Activated B cell treated with CpG ODN at 0.5 μM for 24 hours (primary cell): Measurements from ENCODE around the gene CLK2. TPM values are rescaled to one million over a fixed set of nuclear protein-coding genes. Genes with fewer than 3 reads are reported as not detected.
A peak's percentile ranks its signal among the peaks of the same experiment; 100 is the strongest.

Source experiments
- ATAC-seq: fragments of 200-7000 bp; cut with Tn5 transposase; one replicate; pipeline ENCODE4 v1.10.0; 2021; ENCODE audit warnings: low read depth, mild to moderate bottlenecking, moderate library complexity
- CTCF ChIA-PET: fragments of 350-600 bp; sonication (Branson Sonifier 250); formaldehyde crosslinking; loops from one replicate; lab custom pipeline; 2021; ENCODE audit warnings: antibody characterized with exemption; lab: Charles Lee
- POLR2A ChIA-PET: fragments of 350-600 bp; sonication (Branson Sonifier 250); formaldehyde crosslinking; loops from one replicate; lab custom pipeline; 2021; ENCODE audit warnings: antibody characterized with exemption; lab: Charles Lee
- DNase-seq: peaks from one replicate; pipeline ENCODE4 v3.0.0; 2022
- H3K27ac Mint-ChIP-seq: one replicate; pipeline ENCODE4 v1.8.0; 2020; ENCODE audit warnings: mixed read lengths
- H3K27me3 Mint-ChIP-seq: one replicate; pipeline ENCODE4 v1.8.0; 2021; ENCODE audit warnings: mixed read lengths
- H3K36me3 Mint-ChIP-seq: one replicate; pipeline ENCODE4 v1.8.0; 2021; ENCODE audit warnings: low read depth, mixed read lengths
- H3K4me1 Mint-ChIP-seq: one replicate; pipeline ENCODE4 v1.8.0; 2021; ENCODE audit warnings: mixed read lengths
- H3K4me3 Mint-ChIP-seq: one replicate; pipeline ENCODE4 v1.8.0; 2020; ENCODE audit warnings: mild to moderate bottlenecking, mixed read lengths
- H3K9me3 Mint-ChIP-seq: one replicate; pipeline ENCODE4 v1.8.0; 2020; ENCODE audit warnings: mixed read lengths
- intact Hi-C: fragments of 100-400 bp; cut with micrococcal nuclease; formaldehyde crosslinking; loops from one replicate; pipeline ENCODE4 v1.15.1; 2024
- total RNA-seq: library from RNA; stranded (reverse); gene quantifications from 2 replicates; pipeline ENCODE4 v1.2.3, GENCODE V29; 2022
- TF ChIP-seq, protein P1 (sequence below): fragments of 200-600 bp; IDR thresholded peaks from one replicate; pipeline ENCODE4 v1.8.0; 2022; ENCODE audit warnings: antibody characterized with exemption, mild to moderate bottlenecking

CLK2 gene
- total RNA-seq, 1 donor from 2014 or later, result 112 TPM

DNA sequence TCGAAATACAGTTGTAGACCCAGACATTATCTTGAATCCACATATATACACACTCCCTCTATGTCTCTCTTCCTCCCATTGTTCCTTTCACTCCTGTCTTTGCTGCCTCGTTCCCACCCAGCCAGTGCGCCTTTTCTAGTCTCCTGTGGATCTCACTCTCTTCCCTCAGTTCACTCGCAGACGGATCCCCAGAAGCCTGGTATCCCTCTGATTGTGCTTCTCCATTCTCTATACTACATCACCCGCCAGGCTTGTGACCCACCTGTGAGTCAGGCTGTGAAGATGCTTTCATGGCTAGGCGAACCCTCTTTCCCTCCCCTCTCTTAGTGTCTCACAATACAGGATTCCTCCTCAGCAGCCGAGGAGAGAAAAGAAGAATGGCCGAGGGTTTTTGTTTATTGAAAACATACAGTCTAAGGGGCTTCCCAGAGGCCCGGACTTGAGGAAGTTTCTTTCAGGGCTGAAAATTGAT lies 5.4 kb upstream of the CLK2 start:
- no peaks in the 10 kb centered on the region for H3K27me3 Mint-ChIP-seq
- DNase-seq (no peak), ATAC-seq (no peak)
- ChIA-PET CTCF (interaction anchor here (0.8 to 1.4 kb wide), 4 partner anchors 26 to 85 kb away, joined by 3 to 6 read pairs (median 4); partner anchors contain the start of gene FDPS), POLR2A (interaction anchor here (1.0 to 1.5 kb wide), 2 partner anchors 17 to 30 kb away, joined by 4 to 5 read pairs; partner anchors contain the start of genes FDPS and SCAMP3)
- TF ChIP-seq, protein P1, sequence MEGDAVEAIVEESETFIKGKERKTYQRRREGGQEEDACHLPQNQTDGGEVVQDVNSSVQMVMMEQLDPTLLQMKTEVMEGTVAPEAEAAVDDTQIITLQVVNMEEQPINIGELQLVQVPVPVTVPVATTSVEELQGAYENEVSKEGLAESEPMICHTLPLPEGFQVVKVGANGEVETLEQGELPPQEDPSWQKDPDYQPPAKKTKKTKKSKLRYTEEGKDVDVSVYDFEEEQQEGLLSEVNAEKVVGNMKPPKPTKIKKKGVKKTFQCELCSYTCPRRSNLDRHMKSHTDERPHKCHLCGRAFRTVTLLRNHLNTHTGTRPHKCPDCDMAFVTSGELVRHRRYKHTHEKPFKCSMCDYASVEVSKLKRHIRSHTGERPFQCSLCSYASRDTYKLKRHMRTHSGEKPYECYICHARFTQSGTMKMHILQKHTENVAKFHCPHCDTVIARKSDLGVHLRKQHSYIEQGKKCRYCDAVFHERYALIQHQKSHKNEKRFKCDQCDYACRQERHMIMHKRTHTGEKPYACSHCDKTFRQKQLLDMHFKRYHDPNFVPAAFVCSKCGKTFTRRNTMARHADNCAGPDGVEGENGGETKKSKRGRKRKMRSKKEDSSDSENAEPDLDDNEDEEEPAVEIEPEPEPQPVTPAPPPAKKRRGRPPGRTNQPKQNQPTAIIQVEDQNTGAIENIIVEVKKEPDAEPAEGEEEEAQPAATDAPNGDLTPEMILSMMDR, result no peak
- no peaks in the 10 kb centered on the region for H3K9me3 Mint-ChIP-seq
- H3K4me3 Mint-ChIP-seq, result peak overlapping the region; percentile 79
- peak overlapping the region; percentile 19 for H3K27ac Mint-ChIP-seq
- H3K4me1 Mint-ChIP-seq, result peaks cover 25% of the 10 kb centered on the region
- intact Hi-C loops, result loop anchor here (5.0 to 10.0 kb wide), 2 partner anchors 36 to 286 kb away; partner anchors contain the start of gene ASH1L
- H3K36me3 Mint-ChIP-seq, result no peaks in the 10 kb centered on the region

DNA sequence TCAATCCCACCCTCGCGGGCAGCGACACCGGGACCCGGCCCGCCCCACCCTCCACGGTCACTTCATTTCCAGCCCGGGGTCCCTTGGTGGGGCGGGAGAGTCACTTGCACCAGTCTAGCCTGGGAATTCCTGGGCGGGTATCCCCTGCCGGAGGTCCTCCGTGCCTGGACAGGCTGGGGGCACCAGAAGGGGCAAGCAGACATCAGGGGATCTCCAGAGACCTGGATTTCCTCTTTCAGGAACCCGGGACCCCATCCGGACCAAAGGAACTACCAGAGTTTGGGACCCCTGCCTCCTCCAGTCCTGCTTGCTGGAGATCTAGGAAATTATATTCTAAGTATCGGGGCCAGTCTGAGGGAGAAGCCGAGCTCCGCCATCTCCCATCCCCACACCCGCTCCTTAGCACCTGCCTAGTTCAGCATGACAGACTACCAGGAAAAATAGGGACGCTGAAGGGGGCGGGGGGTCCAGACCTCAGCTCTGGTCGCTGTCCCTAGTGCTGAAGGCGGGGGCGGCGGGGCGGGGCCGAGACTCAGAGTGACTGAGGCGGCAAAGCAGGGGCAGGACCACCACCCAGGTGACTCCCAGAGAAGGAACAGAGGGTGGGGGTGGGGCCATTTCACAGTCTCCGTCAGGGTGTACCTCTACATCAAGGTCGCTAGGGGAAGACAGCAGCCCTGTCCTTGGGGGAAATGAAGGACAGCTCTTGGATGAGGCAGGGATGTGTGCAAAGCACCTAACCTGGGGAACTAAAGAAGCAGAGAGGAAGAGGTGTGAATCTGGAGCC lies 4.8 kb upstream of the CLK2 start:
- Mint-ChIP-seq H3K4me3 (peak overlapping the region; percentile 79), H3K9me3 (no peaks in the 10 kb centered on the region), H3K36me3 (peaks cover 2% of the 10 kb centered on the region), H3K27me3 (no peaks in the 10 kb centered on the region), H3K4me1 (peaks cover 30% of the 10 kb centered on the region), H3K27ac (no peak overlapping the region)
- TF ChIP-seq, protein P1, result no peak
- DNase-seq (peak; percentile 66), ATAC-seq (peak; percentile 16)
- ChIA-PET CTCF (interaction anchor here (0.8 to 1.4 kb wide), 4 partner anchors 27 to 84 kb away, joined by 3 to 6 read pairs (median 4); partner anchors contain the start of gene FDPS), POLR2A (interaction anchor here (0.5 to 1.5 kb wide), 3 partner anchors 16 to 43 kb away, joined by 3 to 5 read pairs (median 4); partner anchors contain the start of genes FDPS, RUSC1 and SCAMP3)
- intact Hi-C loops, result loop anchor here (1.0 to 10.0 kb wide), 6 partner anchors 16 to 287 kb away; partner anchors contain the start of genes ASH1L, FDPS and SCAMP3

DNA sequence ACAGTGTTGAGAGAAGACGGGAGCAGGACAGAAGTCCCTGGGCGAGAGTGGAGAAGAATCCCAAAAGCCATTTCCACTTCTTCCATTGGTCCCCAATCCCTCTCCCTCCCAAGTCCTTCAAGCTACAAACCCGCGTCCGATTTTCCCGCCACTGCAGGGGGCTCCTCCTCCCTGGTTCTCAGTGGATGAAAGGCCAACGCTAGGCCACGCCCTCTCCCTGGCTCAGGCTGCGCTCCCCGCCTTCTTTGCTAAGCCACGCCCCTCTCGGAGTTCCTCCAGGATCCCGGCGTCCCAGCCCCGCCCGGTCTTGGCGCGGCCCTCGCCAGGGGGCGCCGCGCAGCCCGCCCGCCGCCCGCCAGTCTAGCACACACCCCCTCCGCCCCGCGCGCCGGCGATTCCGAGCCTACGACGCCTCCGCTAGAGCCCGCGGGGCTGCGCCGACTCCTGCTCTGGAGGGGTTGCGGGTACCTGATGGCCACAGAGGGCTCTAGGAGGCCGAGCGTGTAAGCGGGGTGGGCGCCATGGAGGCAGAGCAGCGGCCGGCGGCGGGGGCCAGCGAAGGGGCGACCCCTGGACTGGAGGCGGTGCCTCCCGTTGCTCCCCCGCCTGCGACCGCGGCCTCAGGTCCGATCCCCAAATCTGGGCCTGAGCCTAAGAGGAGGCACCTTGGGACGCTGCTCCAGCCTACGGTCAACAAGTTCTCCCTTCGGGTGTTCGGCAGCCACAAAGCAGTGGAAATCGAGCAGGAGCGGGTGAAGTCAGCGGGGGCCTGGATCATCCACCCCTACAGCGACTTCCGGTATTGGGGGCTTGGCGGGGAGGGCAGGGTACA lies 4.0 kb upstream of the CLK2 start, which contains the start of gene HCN3:
Gene HCN3, plus strand, starts transcription at position 394 of the 832 bp plus-strand sequence. Its CDS starts 128 bp downstream, at position 522.
- Mint-ChIP-seq H3K27me3 (no peaks in the 10 kb centered on the region), H3K9me3 (no peaks in the 10 kb centered on the region), H3K27ac (no peak within 1 kb of the TSS), H3K4me3 (peak within 1 kb of the TSS; percentile 79), H3K4me1 (peaks cover 36% of the 10 kb centered on the region), H3K36me3 (peaks cover 6% of the 10 kb centered on the region)
- DNase-seq, result peak; percentile 93
- ChIA-PET CTCF (interaction anchor here (1.0 to 1.4 kb wide), 4 partner anchors 27 to 84 kb away, joined by 3 to 6 read pairs (median 4); no protein-coding TSS in a partner anchor), POLR2A (interaction anchor here (0.5 to 1.9 kb wide), 6 partner anchors 15 to 50 kb away, joined by 3 to 7 read pairs (median 4); partner anchors contain the start of genes FDPS, RUSC1 and SCAMP3)
- ATAC-seq, result peak; percentile 72
- TF ChIP-seq, protein P1, result no peak
- intact Hi-C loops, result loop anchor here (1.0 to 10.0 kb wide), 6 partner anchors 15 to 288 kb away; partner anchors contain the start of genes ASH1L, FDPS and SCAMP3

DNA sequence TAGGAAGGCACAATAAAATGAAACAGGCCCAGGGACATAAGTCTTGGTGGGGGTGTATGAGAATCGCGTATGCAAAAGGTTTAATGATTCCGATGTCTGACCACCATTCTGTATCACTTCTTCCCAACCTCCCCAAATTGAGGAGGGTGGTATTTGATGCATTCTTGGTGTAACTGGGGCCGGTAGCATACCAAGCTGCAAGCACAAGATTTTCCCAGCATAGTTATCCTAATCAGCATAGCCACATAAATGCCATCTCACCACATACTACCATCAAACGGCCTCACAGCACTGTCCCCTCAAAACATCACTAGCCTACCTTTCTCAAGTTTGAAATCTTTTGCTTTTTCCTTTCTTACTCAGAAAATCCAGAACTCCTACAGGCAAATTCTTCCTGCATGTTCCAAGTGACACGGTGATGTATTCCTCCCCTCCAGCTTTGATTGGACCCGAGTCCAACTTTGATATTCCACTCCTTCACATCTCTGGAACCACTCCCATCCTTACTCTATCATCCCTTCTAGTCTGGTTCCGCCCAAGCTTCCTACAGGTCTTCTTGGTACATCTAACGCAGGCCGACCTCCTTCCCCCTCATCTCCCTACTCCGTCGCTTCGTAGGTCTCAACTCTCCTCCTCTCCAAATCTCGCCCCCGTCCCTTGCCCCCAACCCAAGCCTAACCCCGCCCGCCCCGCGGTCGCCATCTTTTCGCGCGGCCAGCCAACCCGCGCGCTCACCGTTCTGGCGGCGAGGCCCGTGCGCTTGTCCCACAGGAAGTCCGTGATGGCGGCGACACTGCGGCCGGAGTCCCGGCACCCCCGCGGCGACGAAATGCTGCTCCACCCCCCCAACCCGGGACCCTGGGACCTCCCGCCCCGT lies 600 bp downstream of the CLK2 start:
- DNase-seq (no peak), ATAC-seq (peak; percentile 26)
- H3K27me3 Mint-ChIP-seq, result no peaks in the 10 kb centered on the region
- peaks cover 43% of the 10 kb centered on the region for H3K4me1 Mint-ChIP-seq
- H3K9me3 Mint-ChIP-seq, result no peaks in the 10 kb centered on the region
- TF ChIP-seq, protein P1, result no peak
- H3K27ac Mint-ChIP-seq, result peak overlapping the region; percentile 91
- ChIA-PET POLR2A (interaction anchor here (0.6 to 2.4 kb wide), 33 partner anchors 10 to 958 kb away, joined by 3 to 52 read pairs (median 5); partner anchors contain the start of genes CKS1B, ENTREP3, FDPS and MTX1), CTCF (interaction anchor here (0.7 to 4.3 kb wide), 4 partner anchors 9 to 51 kb away, joined by 3 to 21 read pairs (median 10); partner anchors contain the start of gene FDPS)
- H3K36me3 Mint-ChIP-seq, result peaks cover 44% of the 10 kb centered on the region
- H3K4me3 Mint-ChIP-seq, result peak overlapping the region; percentile 94
- intact Hi-C loops, result loop anchor here (1.0 to 10.0 kb wide), 6 partner anchors 10 to 292 kb away; partner anchors contain the start of genes ASH1L, ENTREP3, FDPS and SCAMP3
